Fibroblast of mammary gland (primary cell): ENCODE results near the gene PRG3.

Experiments used
- DNase-seq: peaks from one replicate; pipeline ENCODE4 v3.0.0-alpha.2; 2010; ENCODE audit warnings: low read depth
- H3K4me3 ChIP-seq: 2 replicates; pipeline ENCODE4 v1.5.1; 2011; ENCODE audit warnings: low read depth, mild to moderate bottlenecking, low read length, moderate library complexity; ENCODE audit not compliant: control insufficient read depth
- TF ChIP-seq, protein P1 (sequence below): conservative IDR thresholded peaks from 2 replicates; pipeline ENCODE4 v1.5.1; 2011; ENCODE audit warnings: low read depth, low read length, inconsistent platforms; ENCODE audit not compliant: control insufficient read depth, insufficient read depth

The PRG3 gene

GRCh38 chr11:57391539-57391938 is 10.6 kb upstream of the PRG3 start:
- no peak overlapping the region for H3K4me3 ChIP-seq
- DNase-seq = no peak
- TF ChIP-seq, protein P1, sequence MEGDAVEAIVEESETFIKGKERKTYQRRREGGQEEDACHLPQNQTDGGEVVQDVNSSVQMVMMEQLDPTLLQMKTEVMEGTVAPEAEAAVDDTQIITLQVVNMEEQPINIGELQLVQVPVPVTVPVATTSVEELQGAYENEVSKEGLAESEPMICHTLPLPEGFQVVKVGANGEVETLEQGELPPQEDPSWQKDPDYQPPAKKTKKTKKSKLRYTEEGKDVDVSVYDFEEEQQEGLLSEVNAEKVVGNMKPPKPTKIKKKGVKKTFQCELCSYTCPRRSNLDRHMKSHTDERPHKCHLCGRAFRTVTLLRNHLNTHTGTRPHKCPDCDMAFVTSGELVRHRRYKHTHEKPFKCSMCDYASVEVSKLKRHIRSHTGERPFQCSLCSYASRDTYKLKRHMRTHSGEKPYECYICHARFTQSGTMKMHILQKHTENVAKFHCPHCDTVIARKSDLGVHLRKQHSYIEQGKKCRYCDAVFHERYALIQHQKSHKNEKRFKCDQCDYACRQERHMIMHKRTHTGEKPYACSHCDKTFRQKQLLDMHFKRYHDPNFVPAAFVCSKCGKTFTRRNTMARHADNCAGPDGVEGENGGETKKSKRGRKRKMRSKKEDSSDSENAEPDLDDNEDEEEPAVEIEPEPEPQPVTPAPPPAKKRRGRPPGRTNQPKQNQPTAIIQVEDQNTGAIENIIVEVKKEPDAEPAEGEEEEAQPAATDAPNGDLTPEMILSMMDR = no peak

- H3K4me3 ChIP-seq = no peak overlapping the region
- TF ChIP-seq, protein P1 = no peak
- DNase-seq = no peak
These were observed 10.2 kb upstream of the PRG3 start for GRCh38 chr11:57391111-57391510.

- TF ChIP-seq, protein P1 = no peak
- H3K4me3 ChIP-seq = no peak within 1 kb of the TSS
- DNase-seq = no peak
These were observed 9.6 kb upstream of the PRG3 start, which contains the start of gene PRG2 for GRCh38 chr11:57390535-57390934. Gene PRG2 (minus strand): TSS chr11:57390650. CDS start chr11:57389944, 706 bp downstream.

- no peak overlapping the region for H3K4me3 ChIP-seq
- peak; percentile 21 for DNase-seq
- TF ChIP-seq, protein P1 = no peak
These were observed 6.5 kb upstream of the PRG3 start for GRCh38 chr11:57387289-57388030.

GRCh38 chr11:57386178-57386940 is 5.4 kb upstream of the PRG3 start:
- TF ChIP-seq, protein P1 = no peak
- DNase-seq = no peak
- H3K4me3 ChIP-seq = no peak overlapping the region

GRCh38 chr11:57379732-57380131 is 1.2 kb downstream of the PRG3 start:
- peak; percentile 26 for DNase-seq
- H3K4me3 ChIP-seq = no peak overlapping the region
- TF ChIP-seq, protein P1 = no peak
